ENCODE measurements around the gene SMC5. TPM values are rescaled to one million over a fixed set of nuclear protein-coding genes. Genes with fewer than 3 reads are reported as not detected.

Gene SMC5
- total RNA-seq, 1 donor from 2014 or later, result 27.4 TPM

GRCh38 chr9:70352802-70353201 lies 94.0 kb downstream of the SMC5 start:
- FAIRE-seq (no peak), DNase-seq (ENCODE audit: low read depth) (no peak)
- H3K36me3 Mint-ChIP-seq (ENCODE audit: low read depth, unreplicated experiment), result no peaks in the 10 kb centered on the region
- Histone ChIP-seq H3K27me3 (ENCODE audit: insufficient read depth, low read length) (no peaks in the 10 kb centered on the region), H3K9ac (ENCODE audit: low read length) (no peak overlapping the region), H3K27ac (ENCODE audit: low read depth, low read length) (no peak overlapping the region), H3K4me2 (ENCODE audit: low read length) (no peak overlapping the region), H4K20me1 (ENCODE audit: insufficient read depth, low read length) (no peaks in the 10 kb centered on the region), H3K4me1 (ENCODE audit: insufficient read depth, low read length) (no peaks in the 10 kb centered on the region), H2AFZ (ENCODE audit: low read depth, low read length) (no peak overlapping the region), H3K4me3 (ENCODE audit: insufficient read depth, low read depth, low read length) (no peak overlapping the region), H3K9me3 (ENCODE audit: insufficient read depth, low read depth, low read length) (no peaks in the 10 kb centered on the region), H3K79me2 (ENCODE audit: insufficient read depth, low read length) (no peaks in the 10 kb centered on the region), H3K36me3 (ENCODE audit: insufficient read depth, low read length) (peaks cover 20% of the 10 kb centered on the region)
- no peak overlapping the region for H3K27ac Mint-ChIP-seq (ENCODE audit: unreplicated experiment)
- H3K4me1 Mint-ChIP-seq (ENCODE audit: low read depth, unreplicated experiment), result no peaks in the 10 kb centered on the region
- TF ChIP-seq CTCF (IDR thresholded peaks at IDR 0.05; ENCODE audit: insufficient read depth, low read depth, low read length) (peak; percentile 28), EZH2 (IDR thresholded peaks at IDR 0.05; ENCODE audit: insufficient read depth, low read length) (no peak)
- H3K4me3 Mint-ChIP-seq (ENCODE audit: unreplicated experiment), result no peak overlapping the region
- peaks cover 1% of the 10 kb centered on the region for H3K9me3 Mint-ChIP-seq (ENCODE audit: unreplicated experiment)
- H3K27me3 Mint-ChIP-seq (ENCODE audit: low read depth, unreplicated experiment), result no peaks in the 10 kb centered on the region

- Mint-ChIP-seq H3K36me3 (ENCODE audit: low read depth, unreplicated experiment) (no peaks in the 10 kb centered on the region), H3K4me1 (ENCODE audit: low read depth, unreplicated experiment) (no peaks in the 10 kb centered on the region), H3K27me3 (ENCODE audit: low read depth, unreplicated experiment) (no peaks in the 10 kb centered on the region), H3K9me3 (ENCODE audit: unreplicated experiment) (peaks cover 1% of the 10 kb centered on the region), H3K27ac (ENCODE audit: unreplicated experiment) (no peak overlapping the region), H3K4me3 (ENCODE audit: unreplicated experiment) (no peak overlapping the region)
- Histone ChIP-seq H3K4me3 (ENCODE audit: insufficient read depth, low read depth, low read length) (no peak overlapping the region), H4K20me1 (ENCODE audit: insufficient read depth, low read length) (no peaks in the 10 kb centered on the region), H3K4me1 (ENCODE audit: insufficient read depth, low read length) (no peaks in the 10 kb centered on the region), H3K27ac (ENCODE audit: low read depth, low read length) (no peak overlapping the region), H3K36me3 (ENCODE audit: insufficient read depth, low read length) (peaks cover 9% of the 10 kb centered on the region), H3K4me2 (ENCODE audit: low read length) (no peak overlapping the region), H3K27me3 (ENCODE audit: insufficient read depth, low read length) (no peaks in the 10 kb centered on the region), H3K9ac (ENCODE audit: low read length) (no peak overlapping the region), H3K79me2 (ENCODE audit: insufficient read depth, low read length) (no peaks in the 10 kb centered on the region), H2AFZ (ENCODE audit: low read depth, low read length) (no peak overlapping the region), H3K9me3 (ENCODE audit: insufficient read depth, low read depth, low read length) (no peaks in the 10 kb centered on the region)
- TF ChIP-seq EZH2 (IDR thresholded peaks at IDR 0.05; ENCODE audit: insufficient read depth, low read length) (no peak), CTCF (IDR thresholded peaks at IDR 0.05; ENCODE audit: insufficient read depth, low read depth, low read length) (no peak)
- FAIRE-seq, result no peak
- DNase-seq (ENCODE audit: low read depth), result no peak
Measured at GRCh38 chr9:70355801-70356200, 97.0 kb downstream of the SMC5 start.

- no peaks in the 10 kb centered on the region for H3K4me1 ChIP-seq (ENCODE audit: insufficient read depth, low read length)
- Mint-ChIP-seq H3K4me3 (ENCODE audit: unreplicated experiment) (no peak overlapping the region), H3K36me3 (ENCODE audit: low read depth, unreplicated experiment) (peaks cover 12% of the 10 kb centered on the region), H3K9me3 (ENCODE audit: unreplicated experiment) (peaks cover 5% of the 10 kb centered on the region), H3K27ac (ENCODE audit: unreplicated experiment) (no peak overlapping the region), H3K27me3 (ENCODE audit: low read depth, unreplicated experiment) (no peaks in the 10 kb centered on the region), H3K4me1 (ENCODE audit: low read depth, unreplicated experiment) (no peaks in the 10 kb centered on the region)
- no peaks in the 10 kb centered on the region for H3K79me2 ChIP-seq (ENCODE audit: insufficient read depth, low read length)
- TF ChIP-seq CTCF (IDR thresholded peaks at IDR 0.05; ENCODE audit: insufficient read depth, low read depth, low read length), result no peak
- no peak for TF ChIP-seq EZH2 (IDR thresholded peaks at IDR 0.05; ENCODE audit: insufficient read depth, low read length)
- no peaks in the 10 kb centered on the region for H3K27me3 ChIP-seq (ENCODE audit: insufficient read depth, low read length)
- H3K27ac ChIP-seq (ENCODE audit: low read depth, low read length), result no peak overlapping the region
- H3K36me3 ChIP-seq (ENCODE audit: insufficient read depth, low read length), result peaks cover 3% of the 10 kb centered on the region
- no peak overlapping the region for H3K9ac ChIP-seq (ENCODE audit: low read length)
- DNase-seq (ENCODE audit: low read depth) (no peak), FAIRE-seq (peak; percentile 45)
- H3K4me3 ChIP-seq (ENCODE audit: insufficient read depth, low read depth, low read length), result no peak overlapping the region
- no peak overlapping the region for H3K4me2 ChIP-seq (ENCODE audit: low read length)
- no peak overlapping the region for H2AFZ ChIP-seq (ENCODE audit: low read depth, low read length)
- no peaks in the 10 kb centered on the region for H3K9me3 ChIP-seq (ENCODE audit: insufficient read depth, low read depth, low read length)
- no peaks in the 10 kb centered on the region for H4K20me1 ChIP-seq (ENCODE audit: insufficient read depth, low read length)
Measured at GRCh38 chr9:70362952-70363351, 104.2 kb downstream of the SMC5 start.
